Activated gamma-delta T cell (primary cell): Measurements from ENCODE around the gene SMCO4.
"Not testable (repeated sequence)": the region's sequence is repeated elsewhere in the genome, so short reads cannot be mapped to it uniquely, and the experiment has no call there.

Experiments used
- DNase-seq: peaks from one replicate; lab custom pipeline; 2025; lab: John Stamatoyannopoulos, UW

SMCO4 gene

DNA sequence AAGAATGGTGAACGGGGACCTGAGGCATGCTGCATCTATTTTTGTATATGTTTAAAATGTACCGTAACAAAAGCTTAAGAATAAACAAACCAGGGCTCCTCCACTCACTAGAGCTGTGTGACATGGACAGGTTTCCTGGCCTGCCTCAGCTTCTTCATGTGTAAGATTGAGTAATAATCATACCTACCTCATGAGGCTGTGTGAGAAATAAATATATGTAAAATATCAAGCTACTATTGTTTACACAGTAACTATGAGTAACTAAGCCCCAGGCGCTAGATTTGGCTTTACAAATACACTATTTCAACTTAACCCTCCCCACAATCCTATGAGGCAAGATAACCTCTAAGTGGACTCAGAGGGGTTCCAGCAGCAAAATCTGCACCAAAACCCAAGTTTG, 66.4 kb downstream of the SMCO4 start:
- no peak for DNase-seq

DNA sequence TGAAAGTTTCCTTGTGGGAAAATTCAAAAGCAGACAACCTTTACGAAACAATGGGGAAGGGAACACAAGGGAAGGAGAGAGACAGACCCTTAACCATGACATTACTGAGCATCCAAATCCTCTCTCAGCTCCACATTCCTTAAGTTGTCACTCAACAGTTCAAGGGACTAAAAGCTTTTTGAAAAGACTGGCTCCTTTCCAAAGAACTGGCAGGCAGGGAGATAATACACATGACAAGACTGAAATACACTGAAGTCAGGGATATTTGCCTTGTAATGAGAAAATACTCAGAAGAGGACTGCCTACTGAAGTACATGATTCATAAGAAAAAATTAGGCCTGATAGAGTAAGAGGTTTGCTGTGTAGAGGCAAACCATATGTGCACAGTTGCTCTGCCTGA, 69.1 kb downstream of the SMCO4 start:
- DNase-seq = no peak

DNA sequence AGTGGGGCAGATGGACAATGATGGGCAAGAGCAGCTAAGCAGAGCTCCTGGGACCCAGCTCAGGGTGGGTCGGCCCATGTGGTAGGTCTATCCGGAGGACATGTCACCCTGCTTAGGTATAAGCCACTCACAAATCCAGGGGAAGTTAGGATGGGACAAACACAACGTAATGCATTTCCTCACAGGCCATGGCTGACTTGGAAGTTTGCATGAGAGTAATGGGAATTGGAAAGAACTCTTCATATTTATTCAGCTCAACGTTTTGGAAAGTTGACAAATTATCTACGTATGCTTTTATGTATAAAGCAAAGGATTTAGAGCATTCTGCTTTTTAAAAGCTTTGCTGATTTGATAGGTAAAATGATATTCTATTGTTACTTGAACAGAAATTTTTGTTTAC, 74.9 kb downstream of the SMCO4 start:
- no peak for DNase-seq

DNA sequence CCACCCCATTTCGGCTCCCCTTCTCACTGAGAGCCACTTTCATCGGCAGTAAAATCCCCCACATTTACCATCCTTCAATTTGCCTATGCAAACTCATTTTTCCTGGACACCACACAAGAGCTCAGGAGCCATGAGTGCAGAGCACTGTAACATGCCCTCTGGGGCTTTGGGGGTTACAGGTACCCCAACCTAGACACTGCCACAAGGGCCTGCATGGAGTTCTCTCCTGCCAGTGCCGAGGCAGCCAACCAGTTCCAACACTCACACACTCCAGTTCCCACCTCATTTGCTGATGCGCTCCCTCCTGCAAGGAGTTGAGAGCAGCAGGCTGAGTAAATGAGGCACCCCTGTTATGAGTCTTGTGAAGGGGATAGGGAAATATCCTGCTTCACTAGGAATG, 76.1 kb downstream of the SMCO4 start:
- no peak for DNase-seq

DNA sequence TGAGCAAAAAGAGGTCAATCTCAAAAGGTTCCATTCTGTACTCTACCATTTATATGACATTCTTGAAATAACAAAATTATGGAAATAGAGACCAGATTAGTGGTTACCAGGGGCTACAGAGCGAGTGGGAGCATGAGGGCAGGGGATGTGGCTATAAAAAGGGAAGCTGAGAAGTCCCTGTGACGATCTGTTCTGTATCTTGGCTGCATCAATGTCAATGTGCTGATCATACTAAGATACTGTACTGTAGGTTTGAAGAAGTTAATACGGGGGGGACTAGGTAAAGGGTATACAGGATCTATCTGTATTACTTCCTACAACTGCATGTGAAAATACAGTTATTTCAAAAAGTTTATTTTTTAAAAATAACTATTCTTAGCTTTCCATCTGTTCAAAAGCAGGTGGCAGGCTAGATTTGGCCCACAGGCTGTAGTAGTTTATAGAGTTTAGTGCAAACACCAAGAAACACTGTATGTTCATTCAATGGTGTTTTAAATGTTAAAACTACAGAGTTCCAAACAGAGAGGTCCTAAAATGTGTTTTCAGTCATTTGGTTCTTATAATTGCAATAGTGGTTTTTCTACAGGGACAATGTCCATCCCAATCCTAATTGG, 78.2 kb downstream of the SMCO4 start:
- no peak for DNase-seq

DNA sequence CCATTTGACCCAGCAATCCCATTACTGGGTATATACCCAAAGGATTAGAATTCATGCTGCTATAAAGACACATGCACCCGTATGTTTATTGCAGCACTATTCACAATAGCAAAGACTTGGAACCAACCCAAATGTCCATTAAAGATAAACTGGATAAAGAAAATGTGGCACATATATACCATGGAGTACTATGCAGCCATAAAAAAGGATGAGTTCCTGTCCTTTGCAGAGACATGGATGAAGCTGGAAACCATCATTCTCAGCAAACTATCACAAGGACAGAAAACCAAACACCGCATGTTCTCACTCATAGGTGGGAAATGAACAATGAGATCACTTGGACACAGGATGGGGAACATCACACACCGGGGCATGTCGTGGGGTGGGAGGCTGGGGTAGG, 79.5 kb downstream of the SMCO4 start:
- DNase-seq = not testable (repeated sequence)

DNA sequence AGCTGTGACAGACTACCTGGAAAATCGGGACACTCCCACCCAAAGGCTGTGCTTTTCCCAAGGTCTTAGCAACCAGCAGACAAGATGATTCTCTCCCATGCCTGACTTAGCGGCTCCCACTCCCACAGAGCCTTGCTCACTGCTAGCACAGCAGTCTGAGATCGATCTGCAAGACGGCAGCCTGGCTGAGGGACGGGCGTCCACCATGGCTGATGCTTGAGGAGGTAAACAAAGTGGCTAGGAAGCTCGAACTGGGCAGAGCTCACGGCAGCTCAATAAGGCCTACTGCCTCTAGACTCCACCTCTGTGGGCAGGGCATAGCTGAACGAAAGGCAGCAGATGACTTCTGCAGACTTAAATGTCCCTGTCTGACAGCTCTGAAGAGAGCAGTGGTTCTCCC, 84.9 kb downstream of the SMCO4 start:
- no peak for DNase-seq

DNA sequence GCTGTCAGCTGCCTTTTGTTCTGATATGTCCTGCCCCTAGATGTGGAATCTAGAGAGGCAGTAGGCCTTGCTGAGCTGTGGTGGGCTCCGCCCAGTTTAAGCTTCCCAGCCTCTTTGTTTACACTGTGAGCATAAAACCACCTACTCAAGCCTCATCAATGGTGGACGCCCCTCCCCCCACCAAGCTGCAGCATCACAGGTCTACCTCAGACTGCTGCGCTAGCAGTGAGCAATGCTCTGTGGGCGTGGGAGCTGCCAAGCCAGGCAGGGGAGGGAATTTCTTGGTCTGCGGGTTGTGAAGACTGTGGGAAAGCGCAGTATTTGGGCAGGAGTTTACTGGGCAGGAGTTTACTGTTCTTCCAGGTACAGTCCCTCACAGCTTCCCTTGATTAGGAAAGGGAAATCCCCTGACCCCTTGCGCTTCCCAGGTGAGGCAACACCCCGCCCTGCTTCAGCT, 98.5 kb downstream of the SMCO4 start:
- no peak for DNase-seq

DNA sequence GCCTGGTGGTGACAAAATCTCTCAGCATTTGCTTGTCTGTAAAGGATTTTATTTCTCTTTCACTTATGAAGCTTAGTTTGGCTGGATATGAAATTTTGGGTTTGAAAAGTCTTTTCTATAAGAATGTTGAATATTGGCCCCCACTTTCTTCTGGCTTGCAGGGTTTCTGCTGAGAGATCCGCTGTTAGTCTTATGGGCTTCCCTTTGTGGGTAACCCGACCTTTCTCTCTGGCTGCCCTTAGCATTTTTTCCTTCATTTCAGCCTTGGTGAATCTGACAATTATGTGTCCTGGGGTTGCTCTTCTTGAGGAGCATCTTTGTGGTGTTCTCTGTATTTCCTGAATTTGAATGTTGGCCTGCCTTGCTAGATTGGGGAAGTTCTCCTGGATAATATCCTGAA, 100.0 kb downstream of the SMCO4 start:
- not testable (repeated sequence) for DNase-seq

DNA sequence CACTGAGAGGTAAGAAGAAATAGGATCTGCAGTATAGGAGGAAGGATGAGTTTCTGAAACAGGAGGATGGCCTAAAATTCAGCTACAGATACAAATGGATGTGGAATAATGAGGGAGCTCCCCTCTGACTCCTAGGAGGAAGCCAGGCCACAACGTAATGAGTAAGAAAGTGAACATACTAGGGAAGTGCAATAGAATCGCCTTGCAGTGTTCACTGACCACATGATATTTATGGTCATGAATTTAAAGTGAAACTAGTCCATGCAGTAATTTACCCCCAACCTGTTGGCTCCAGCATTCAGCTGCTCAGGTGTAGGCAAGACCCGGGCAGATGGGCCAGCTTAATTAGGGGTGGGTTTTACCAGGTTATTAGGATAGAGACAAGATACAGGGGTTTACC, 110.9 kb downstream of the SMCO4 start:
- no peak for DNase-seq
